ENCODE results near the gene ROPN1B. TPM values are rescaled to one million over a fixed set of nuclear protein-coding genes. Genes with fewer than 3 reads are reported as not detected.

ROPN1B gene
- total RNA-seq, 2 experiments from 2014 or later, result not detected

DNA sequence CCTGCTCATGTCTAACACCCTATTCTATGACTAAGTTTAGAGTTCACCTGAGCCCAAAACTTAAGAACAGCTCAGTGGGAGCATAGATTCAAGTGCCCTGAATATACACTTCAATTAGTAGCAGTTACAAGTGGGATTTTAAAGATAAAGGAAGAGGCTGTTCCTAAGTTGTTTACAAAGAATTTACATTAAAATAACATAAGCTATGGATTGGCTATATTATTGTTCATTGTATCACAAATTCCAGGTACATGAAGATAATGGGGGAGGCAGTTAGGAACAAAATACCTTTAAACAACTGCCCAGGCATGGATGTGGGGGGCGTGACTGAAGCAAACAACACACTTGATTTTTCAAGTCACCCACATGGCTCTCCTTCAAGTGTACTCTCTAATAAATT is 52.7 kb downstream of the ROPN1B start:
- Histone ChIP-seq H3K4me1 (ENCODE audit: insufficient read depth, low read length, poor library complexity, severe bottlenecking) (no peaks in the 10 kb centered on the region), H4K20me1 (ENCODE audit: insufficient read depth, low read length) (no peaks in the 10 kb centered on the region), H3K79me2 (ENCODE audit: insufficient read depth, low read depth, low read length) (no peaks in the 10 kb centered on the region), H3K9me3 (ENCODE audit: low read length) (no peaks in the 10 kb centered on the region), H3K36me3 (ENCODE audit: insufficient read depth, low read length) (no peaks in the 10 kb centered on the region), H2AFZ (ENCODE audit: low read length) (no peak overlapping the region), H3K9me2 (ENCODE audit: insufficient read depth, low read length) (no peaks in the 10 kb centered on the region), H3K4me2 (ENCODE audit: low read length) (no peak overlapping the region), H3K4me3 (ENCODE audit: low read depth, low read length, poor library complexity, severe bottlenecking) (no peak overlapping the region), H3K27ac (ENCODE audit: low read depth, low read length, poor library complexity, severe bottlenecking) (no peak overlapping the region)
- BruUV-seq (replicated peaks), result no TSS peak
- CTCF ChIA-PET (ENCODE audit: unreplicated experiment), result no interaction called here
- no peak for TF ChIP-seq EZH2phosphoT487 (IDR thresholded peaks at IDR 0.05; ENCODE audit: borderline replicate concordance, low read depth, low read length)
- TF ChIP-seq, protein P1, sequence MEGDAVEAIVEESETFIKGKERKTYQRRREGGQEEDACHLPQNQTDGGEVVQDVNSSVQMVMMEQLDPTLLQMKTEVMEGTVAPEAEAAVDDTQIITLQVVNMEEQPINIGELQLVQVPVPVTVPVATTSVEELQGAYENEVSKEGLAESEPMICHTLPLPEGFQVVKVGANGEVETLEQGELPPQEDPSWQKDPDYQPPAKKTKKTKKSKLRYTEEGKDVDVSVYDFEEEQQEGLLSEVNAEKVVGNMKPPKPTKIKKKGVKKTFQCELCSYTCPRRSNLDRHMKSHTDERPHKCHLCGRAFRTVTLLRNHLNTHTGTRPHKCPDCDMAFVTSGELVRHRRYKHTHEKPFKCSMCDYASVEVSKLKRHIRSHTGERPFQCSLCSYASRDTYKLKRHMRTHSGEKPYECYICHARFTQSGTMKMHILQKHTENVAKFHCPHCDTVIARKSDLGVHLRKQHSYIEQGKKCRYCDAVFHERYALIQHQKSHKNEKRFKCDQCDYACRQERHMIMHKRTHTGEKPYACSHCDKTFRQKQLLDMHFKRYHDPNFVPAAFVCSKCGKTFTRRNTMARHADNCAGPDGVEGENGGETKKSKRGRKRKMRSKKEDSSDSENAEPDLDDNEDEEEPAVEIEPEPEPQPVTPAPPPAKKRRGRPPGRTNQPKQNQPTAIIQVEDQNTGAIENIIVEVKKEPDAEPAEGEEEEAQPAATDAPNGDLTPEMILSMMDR (conservative IDR thresholded peaks at IDR 0.05; ENCODE audit: low read length), result no peak
- intact Hi-C loops (cut with micrococcal nuclease; ENCODE audit: unreplicated experiment), result no loop called here
- POLR2A ChIA-PET, result no interaction called here
- no peak for DNase-seq (ENCODE audit: low spot score)

DNA sequence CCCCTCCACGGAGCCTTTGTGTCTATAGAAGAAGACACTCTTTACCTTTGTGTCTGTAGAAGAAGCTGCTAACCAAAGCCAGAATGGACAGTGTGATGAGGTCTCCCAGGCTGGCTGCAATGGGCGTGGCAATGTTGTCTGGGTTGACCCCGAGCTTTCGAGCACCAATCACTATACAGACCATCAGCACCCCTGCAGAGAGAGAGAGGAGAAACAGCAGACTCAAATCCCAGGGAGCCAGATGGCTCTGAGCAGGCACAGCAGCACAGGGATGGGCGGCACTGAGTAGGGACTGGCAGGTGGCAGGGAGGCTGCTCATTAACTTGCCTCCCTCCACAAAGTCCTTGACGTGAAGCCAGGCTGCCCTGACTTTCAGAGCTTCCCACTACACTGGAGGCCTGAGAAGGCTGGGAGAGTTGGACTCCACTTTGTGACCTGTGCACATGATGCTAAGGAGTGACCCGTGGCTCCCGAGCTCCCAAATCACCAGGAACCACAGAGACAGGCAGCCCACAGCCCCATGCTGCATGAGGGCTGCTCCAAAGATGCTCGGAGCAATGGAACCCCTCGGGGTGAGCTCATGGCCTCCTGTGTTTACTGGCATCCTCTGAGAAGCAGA is 53.9 kb downstream of the ROPN1B start:
- POLR2A ChIA-PET, result interaction anchor here (0.6 kb wide), 1 partner anchor 820 kb away, joined by 3 read pairs; no protein-coding TSS in a partner anchor
- peaks cover 4% of the 10 kb centered on the region; the same call in 1 of the 2 replicates for H3K36me3 ChIP-seq (ENCODE audit: insufficient read depth, low read length)
- CTCF ChIA-PET (ENCODE audit: unreplicated experiment), result no interaction called here
- no peak overlapping the region for H3K4me3 ChIP-seq (ENCODE audit: low read depth, low read length, poor library complexity, severe bottlenecking)
- H4K20me1 ChIP-seq (ENCODE audit: insufficient read depth, low read length), result no peaks in the 10 kb centered on the region
- no peak for TF ChIP-seq EZH2phosphoT487 (IDR thresholded peaks at IDR 0.05; ENCODE audit: borderline replicate concordance, low read depth, low read length)
- TF ChIP-seq, protein P1 (conservative IDR thresholded peaks at IDR 0.05; ENCODE audit: low read length), result no peak
- no TSS peak for BruUV-seq (replicated peaks)
- intact Hi-C loops (cut with micrococcal nuclease; ENCODE audit: unreplicated experiment), result no loop called here
- H3K4me2 ChIP-seq (ENCODE audit: low read length), result no peak overlapping the region
- no peaks in the 10 kb centered on the region for H3K9me2 ChIP-seq (ENCODE audit: insufficient read depth, low read length)
- DNase-seq (ENCODE audit: low spot score), result no peak
- H3K4me1 ChIP-seq (ENCODE audit: insufficient read depth, low read length, poor library complexity, severe bottlenecking), result no peaks in the 10 kb centered on the region
- no peak overlapping the region for H2AFZ ChIP-seq (ENCODE audit: low read length)
- H3K9me3 ChIP-seq (ENCODE audit: low read length), result peaks cover 7% of the 10 kb centered on the region; the same call in 1 of the 2 replicates
- H3K27ac ChIP-seq (ENCODE audit: low read depth, low read length, poor library complexity, severe bottlenecking), result no peak overlapping the region
- no peaks in the 10 kb centered on the region for H3K79me2 ChIP-seq (ENCODE audit: insufficient read depth, low read depth, low read length)

DNA sequence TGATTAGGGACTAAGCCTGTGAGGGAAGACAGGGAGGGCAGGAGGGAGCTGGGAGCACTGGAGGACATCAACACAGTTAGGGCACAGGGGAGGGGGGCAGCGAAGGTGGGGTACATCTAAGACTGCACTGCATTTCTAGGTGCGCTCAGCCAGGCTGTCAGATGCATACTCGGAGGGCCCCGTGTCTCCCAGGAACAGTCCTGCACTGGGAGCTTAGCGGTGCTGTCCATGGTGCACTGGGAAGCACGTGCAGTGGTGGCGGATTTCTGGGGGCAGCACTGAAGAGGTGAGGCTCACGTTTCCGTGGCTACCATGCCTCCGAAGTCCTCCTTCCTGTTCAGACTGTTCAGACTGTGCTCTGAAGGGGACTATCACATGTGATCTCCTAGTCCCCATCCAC is 54.4 kb downstream of the ROPN1B start:
- CTCF ChIA-PET (ENCODE audit: unreplicated experiment), result no interaction called here
- Histone ChIP-seq H3K9me2 (ENCODE audit: insufficient read depth, low read length) (no peaks in the 10 kb centered on the region), H3K27ac (ENCODE audit: low read depth, low read length, poor library complexity, severe bottlenecking) (no peak overlapping the region), H3K9me3 (ENCODE audit: low read length) (peaks cover 12% of the 10 kb centered on the region), H3K79me2 (ENCODE audit: insufficient read depth, low read depth, low read length) (no peaks in the 10 kb centered on the region), H3K4me2 (ENCODE audit: low read length) (no peak overlapping the region), H2AFZ (ENCODE audit: low read length) (no peak overlapping the region), H3K4me1 (ENCODE audit: insufficient read depth, low read length, poor library complexity, severe bottlenecking) (no peaks in the 10 kb centered on the region), H3K4me3 (ENCODE audit: low read depth, low read length, poor library complexity, severe bottlenecking) (no peak overlapping the region), H3K36me3 (ENCODE audit: insufficient read depth, low read length) (peaks cover 4% of the 10 kb centered on the region), H4K20me1 (ENCODE audit: insufficient read depth, low read length) (no peaks in the 10 kb centered on the region)
- TF ChIP-seq, protein P1 (conservative IDR thresholded peaks at IDR 0.05; ENCODE audit: low read length), result no peak
- no peak for TF ChIP-seq EZH2phosphoT487 (IDR thresholded peaks at IDR 0.05; ENCODE audit: borderline replicate concordance, low read depth, low read length)
- POLR2A ChIA-PET, result interaction anchor here (0.6 kb wide), 1 partner anchor 819 kb away, joined by 3 read pairs; no protein-coding TSS in a partner anchor
- no TSS peak for BruUV-seq (replicated peaks)
- DNase-seq (ENCODE audit: low spot score), result no peak
- intact Hi-C loops (cut with micrococcal nuclease; ENCODE audit: unreplicated experiment), result no loop called here

Data from OCI-LY7 (cell line).